RPMI8226 (cell line): ENCODE measurements around the gene NDUFC1.

Experiments
- DNase-seq: peaks from one replicate; pipeline ENCODE4 v3.0.0-alpha.2; 2015

NDUFC1 gene

DNA sequence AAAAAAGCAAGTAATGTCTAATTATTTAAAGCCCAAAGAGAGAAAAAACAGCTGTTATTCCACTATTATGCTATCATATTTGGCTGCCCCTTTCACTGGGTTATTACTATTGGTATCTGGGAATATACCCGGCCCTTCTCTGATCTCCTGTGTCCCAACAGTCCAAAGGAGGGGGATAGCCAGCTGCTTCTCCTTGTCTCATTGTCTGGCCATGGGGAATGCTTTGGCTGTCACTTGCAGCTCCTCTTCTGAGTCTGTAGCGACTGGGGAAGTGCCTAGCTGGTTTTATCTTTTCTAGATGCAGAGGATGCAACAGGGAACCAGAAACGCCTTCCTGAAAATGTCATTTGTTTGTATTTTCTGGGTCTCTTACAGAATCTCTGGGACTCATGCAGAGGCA lies 56.1 kb downstream of the NDUFC1 start:
- no peak for DNase-seq

DNA sequence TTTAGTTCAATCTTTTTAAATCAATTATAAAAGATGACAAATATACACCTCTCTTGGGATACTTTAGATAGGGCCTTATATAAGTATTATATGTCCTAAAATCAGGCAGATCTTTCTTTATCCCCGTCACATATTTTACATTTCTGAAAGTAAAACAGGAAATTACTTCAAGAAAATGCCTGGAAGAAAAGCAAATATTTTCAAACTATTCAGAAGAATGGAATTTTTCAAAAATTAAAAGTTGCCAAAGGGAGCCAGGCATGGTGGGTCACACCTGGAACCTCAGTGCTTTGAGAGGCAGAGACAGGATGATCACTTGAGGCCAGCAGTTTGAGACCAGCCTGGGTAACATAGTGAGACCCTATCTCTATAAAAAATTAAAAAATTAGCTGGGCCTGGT lies 56.7 kb downstream of the NDUFC1 start:
- no peak for DNase-seq

DNA sequence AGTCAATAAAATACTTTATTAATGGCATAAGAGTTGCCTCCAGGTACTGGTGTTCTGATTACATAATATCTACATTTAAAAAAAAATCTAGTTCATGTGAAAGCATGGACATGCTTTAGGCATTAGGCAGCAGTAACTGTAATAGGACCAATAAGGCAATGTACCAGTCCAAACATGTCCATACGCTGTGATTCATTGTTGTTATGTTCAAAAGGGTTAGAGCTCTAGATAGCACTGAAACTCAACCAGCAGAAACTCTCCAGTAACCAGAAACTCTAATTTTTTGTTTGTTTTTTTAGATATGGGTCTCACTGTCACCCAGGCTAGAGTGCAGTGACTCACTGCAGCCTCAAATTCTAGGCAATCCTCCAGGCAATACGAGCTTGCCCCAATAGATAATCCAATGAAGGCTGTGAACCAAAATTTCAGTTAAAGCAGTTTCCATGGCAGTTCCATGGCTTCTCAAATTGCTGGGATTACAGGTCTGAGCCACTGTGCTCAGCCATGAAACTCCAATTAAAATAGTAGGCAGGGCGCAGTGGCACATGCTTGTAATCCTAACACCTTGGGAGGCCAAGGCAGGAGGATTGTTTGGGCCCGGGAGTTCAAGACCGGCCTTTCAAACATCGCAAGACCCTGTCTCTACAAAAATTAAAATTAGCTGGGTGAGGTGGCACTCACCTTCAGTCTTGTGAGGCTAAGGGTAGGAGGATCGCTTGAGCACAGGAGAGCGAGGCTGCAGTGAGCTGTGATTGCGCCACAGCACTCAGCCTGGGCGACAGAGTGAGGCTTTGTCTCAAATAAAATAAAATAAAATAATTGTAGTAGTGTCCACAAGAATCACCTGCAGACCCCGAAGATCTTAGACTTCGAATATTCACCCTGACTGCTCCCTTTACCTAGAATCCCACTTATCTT lies 58.6 kb downstream of the NDUFC1 start:
- DNase-seq, result peak; percentile 17

DNA sequence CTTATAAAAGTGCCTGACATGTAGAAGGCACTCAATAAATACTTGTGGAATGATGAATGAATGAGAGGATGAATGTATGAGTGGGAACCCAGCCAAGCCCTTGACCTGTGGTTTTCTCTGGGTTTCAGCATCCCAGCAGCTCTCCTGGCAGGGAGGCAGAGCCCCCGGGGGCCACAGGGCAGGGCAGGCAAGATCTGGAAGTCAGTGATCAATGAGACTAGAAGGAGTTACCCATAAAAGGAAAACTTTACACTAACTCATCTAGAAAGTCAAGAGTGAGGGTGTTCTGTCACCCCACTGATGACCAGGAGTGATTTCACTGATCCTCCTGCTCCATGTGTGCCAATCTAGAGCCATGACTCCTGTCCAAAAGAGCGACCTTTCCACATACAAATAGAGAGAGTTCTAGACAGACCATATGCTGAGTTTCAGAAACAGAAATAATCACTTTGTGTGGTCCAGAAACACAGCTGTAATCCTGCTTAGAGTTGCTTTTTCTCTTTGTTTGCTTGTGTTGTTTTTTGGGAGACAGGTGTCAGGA lies 59.7 kb downstream of the NDUFC1 start:
- DNase-seq, result peak; percentile 74

DNA sequence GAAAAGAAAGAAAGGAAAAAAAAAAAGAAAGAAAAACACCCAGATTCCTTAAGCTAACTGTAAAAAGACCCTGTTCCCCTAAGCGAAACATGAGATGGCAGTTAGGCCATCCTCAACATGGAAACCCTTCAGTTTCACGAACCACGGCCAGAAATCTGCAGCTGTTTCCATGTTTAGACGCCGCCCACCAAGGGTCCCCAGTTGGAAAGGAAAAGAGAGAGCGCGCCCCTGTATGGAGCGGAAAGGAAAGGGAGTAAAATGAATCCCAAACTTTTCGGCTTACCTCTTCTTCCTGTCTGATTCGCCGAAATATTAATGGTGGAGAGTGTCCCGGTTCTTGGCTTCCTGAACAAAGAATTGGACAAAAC lies 60.5 kb downstream of the NDUFC1 start:
- DNase-seq, result no peak

DNA sequence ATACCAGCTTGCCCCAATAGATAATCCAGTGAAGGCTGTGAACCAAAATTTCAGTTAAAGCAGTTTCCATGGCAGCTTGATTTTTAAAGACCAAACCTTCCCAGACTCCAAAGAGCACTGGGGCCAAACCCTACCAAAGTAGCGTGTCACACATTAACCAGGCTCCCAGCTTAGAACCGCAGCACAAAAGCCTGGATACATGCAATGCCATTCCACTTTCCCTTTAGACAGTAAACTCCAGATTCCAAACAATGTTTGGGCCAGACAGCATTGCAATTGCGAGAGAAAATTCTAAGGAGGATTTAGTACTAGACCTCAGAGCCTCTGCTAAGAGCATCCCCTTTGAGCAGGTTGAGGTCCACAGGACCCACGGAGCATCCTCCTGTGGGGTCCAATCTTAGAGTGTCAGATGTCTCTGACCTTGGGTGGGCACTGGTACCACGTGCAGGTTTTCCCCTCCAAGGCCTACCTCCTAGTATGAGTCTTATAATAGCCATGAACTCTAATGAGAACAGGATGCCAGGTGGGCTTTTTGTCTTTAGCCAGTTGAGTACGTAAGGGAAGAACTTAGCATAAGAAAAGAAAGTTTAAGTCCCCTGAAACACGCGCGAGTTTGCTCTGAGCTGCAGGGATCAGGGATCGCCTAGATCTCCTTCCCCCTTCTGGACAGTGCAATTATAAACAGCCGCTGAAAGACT lies 61.0 kb downstream of the NDUFC1 start:
- no peak for DNase-seq
